ENCODE results near the gene PLEKHM3.

PLEKHM3 gene

GRCh38 chr2:207991944-207992343, 33.4 kb downstream of the PLEKHM3 start:
- no peak for DNase-seq

GRCh38 chr2:207990784-207991183, 34.5 kb downstream of the PLEKHM3 start:
- DNase-seq: no peak

GRCh38 chr2:207988975-207989374, 36.4 kb downstream of the PLEKHM3 start:
- DNase-seq: no peak

- DNase-seq: no peak
Measured at GRCh38 chr2:207987025-207987716, 38.2 kb downstream of the PLEKHM3 start.

GRCh38 chr2:207984765-207985480, 40.4 kb downstream of the PLEKHM3 start:
- DNase-seq: no peak

- DNase-seq: no peak
Measured at GRCh38 chr2:207983641-207984042, 41.7 kb downstream of the PLEKHM3 start.

GRCh38 chr2:207978177-207978948, 47.0 kb downstream of the PLEKHM3 start:
- DNase-seq: no peak

- DNase-seq: no peak
Measured at GRCh38 chr2:207975921-207976320, 49.4 kb downstream of the PLEKHM3 start.

- no peak for DNase-seq
Measured at GRCh38 chr2:207974216-207974605, 51.1 kb downstream of the PLEKHM3 start.

GRCh38 chr2:207970826-207971180, 54.5 kb downstream of the PLEKHM3 start:
- no peak for DNase-seq

GRCh38 chr2:207970147-207970825, 55.0 kb downstream of the PLEKHM3 start:
- DNase-seq: no peak

- DNase-seq: no peak
Measured at GRCh38 chr2:207969249-207969648, 56.1 kb downstream of the PLEKHM3 start.

GRCh38 chr2:207967121-207967520, 58.2 kb downstream of the PLEKHM3 start:
- DNase-seq: no peak

GRCh38 chr2:207960911-207961310, 64.4 kb downstream of the PLEKHM3 start:
- DNase-seq: no peak

GRCh38 chr2:207960090-207960489, 65.2 kb downstream of the PLEKHM3 start:
- no peak for DNase-seq

- no peak for DNase-seq
Measured at GRCh38 chr2:207956771-207957170, 68.6 kb downstream of the PLEKHM3 start.

- no peak for DNase-seq
Measured at GRCh38 chr2:207955456-207955855, 69.9 kb downstream of the PLEKHM3 start.

- DNase-seq: no peak
Measured at GRCh38 chr2:207953354-207953753, 72.0 kb downstream of the PLEKHM3 start.

GRCh38 chr2:207952564-207953345, 72.6 kb downstream of the PLEKHM3 start:
- no peak for DNase-seq

- DNase-seq: no peak
Measured at GRCh38 chr2:207951734-207952470, 73.4 kb downstream of the PLEKHM3 start.

- DNase-seq: no peak
Measured at GRCh38 chr2:207950761-207951114, 74.6 kb downstream of the PLEKHM3 start.

All from stimulated activated CD4-positive, alpha-beta T cell treated with anti-CD3 and anti-CD28 coated beads, Interleukin-15, amount 100 ng/mL, for 24 hours (primary cell).